ENCODE data around the gene PTPRK. TPM values are rescaled to one million over a fixed set of nuclear protein-coding genes. Genes with fewer than 3 reads are reported as not detected.
A peak's percentile ranks its signal among the peaks of the same experiment; 100 is the strongest.

Gene PTPRK
- total and polyA plus RNA-seq, 2 donors (not counting 1 experiment from before 2014, with no cell fraction given) = 19.4 to 75.5 TPM

DNA sequence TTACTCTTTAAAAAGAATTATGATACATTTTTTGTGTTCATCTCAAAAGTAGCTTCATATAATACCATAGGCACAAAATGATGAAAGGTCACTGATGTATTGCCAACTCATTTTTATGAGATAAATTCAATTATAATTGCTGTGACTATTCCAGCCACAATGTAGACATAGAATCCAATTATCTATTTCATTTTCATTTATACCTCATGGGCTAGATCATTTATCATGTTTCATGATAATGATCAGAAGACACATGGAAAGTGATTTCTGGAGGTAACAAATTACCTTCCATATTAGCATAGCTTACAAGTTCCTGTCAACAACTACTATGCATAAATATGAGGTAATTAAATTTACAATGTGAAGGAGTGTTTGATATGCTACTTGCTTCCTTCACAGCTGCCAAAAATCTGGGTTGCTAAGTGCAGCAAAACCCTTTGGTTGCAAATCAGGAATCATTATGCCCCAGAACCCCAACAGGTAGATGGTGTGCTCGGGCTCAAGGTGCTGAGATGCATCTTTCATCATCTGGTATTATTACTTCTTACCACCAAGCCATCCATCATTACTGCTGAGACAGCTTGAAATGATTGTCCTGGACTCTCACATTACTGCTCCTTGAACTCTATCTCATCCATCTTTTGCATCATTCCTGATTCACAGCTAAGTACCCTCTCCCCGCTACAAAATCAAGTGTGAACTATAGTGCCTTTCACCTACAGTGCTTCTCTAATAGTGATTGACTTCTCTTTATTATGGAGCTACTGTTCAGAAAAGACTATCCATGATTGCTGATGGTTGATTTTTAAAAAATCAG is 313.6 kb downstream of the PTPRK start:
- H3K9ac ChIP-seq (ENCODE audit: insufficient read depth, low read length) = no peak overlapping the region
- H2AFZ ChIP-seq (ENCODE audit: low read length) = no peak overlapping the region
- H3K4me3 ChIP-seq (replicated peaks in 1 of 4; ENCODE audit: control extremely low read depth in 1 of 4, insufficient read depth in 1 of 4, low read depth in 3 of 4, low read length in 4 of 4) = no peak overlapping the region
- H3K79me2 ChIP-seq (ENCODE audit: control insufficient read depth, insufficient read depth, low read length) = no peaks in the 10 kb centered on the region
- no peak overlapping the region for H3K4me2 ChIP-seq (ENCODE audit: extremely low read depth, insufficient read depth, low read length)
- no peak overlapping the region for H3K27ac ChIP-seq (ENCODE audit: insufficient read depth, low read length)
- H3K9me3 ChIP-seq (ENCODE audit: control insufficient read depth, insufficient read depth, low read depth, low read length) = no peaks in the 10 kb centered on the region
- no peaks in the 10 kb centered on the region for H3K27me3 ChIP-seq (ENCODE audit: control insufficient read depth, insufficient read depth, low read length)
- DNase-seq (ENCODE audit: low read depth in 2 of 2) = peak in 1 of 2 donors; percentile 26
- TF ChIP-seq CTCF (conservative IDR thresholded peaks at IDR 0.05 in 1 of 2, IDR thresholded peaks at IDR 0.05 in 1 of 2; ENCODE audit: low read depth in 1 of 2, low read length in 2 of 2) = no peak
- TF ChIP-seq EZH2 (IDR thresholded peaks at IDR 0.05; ENCODE audit: low read length, missing control alignments) = no peak
- H3K36me3 ChIP-seq (ENCODE audit: control insufficient read depth, insufficient read depth, low read length) = no peaks in the 10 kb centered on the region
- peaks cover 11% of the 10 kb centered on the region for H3K4me1 ChIP-seq (ENCODE audit: control insufficient read depth, extremely low read depth, insufficient read depth, low read length)
- no peaks in the 10 kb centered on the region for H4K20me1 ChIP-seq (ENCODE audit: control insufficient read depth, extremely low read depth, insufficient read depth, low read length)

GRCh38 chr6:128204616-128205015 is 315.8 kb downstream of the PTPRK start:
- no peak overlapping the region for H3K4me2 ChIP-seq (ENCODE audit: extremely low read depth, insufficient read depth, low read length)
- TF ChIP-seq CTCF (conservative IDR thresholded peaks at IDR 0.05 in 1 of 2, IDR thresholded peaks at IDR 0.05 in 1 of 2; ENCODE audit: low read depth in 1 of 2, low read length in 2 of 2) = no peak
- H3K9ac ChIP-seq (ENCODE audit: insufficient read depth, low read length) = no peak overlapping the region
- H3K27me3 ChIP-seq (ENCODE audit: control insufficient read depth, insufficient read depth, low read length) = no peaks in the 10 kb centered on the region
- no peaks in the 10 kb centered on the region for H4K20me1 ChIP-seq (ENCODE audit: control insufficient read depth, extremely low read depth, insufficient read depth, low read length)
- H3K4me3 ChIP-seq (replicated peaks in 1 of 4; ENCODE audit: control extremely low read depth in 1 of 4, insufficient read depth in 1 of 4, low read depth in 3 of 4, low read length in 4 of 4) = no peak overlapping the region
- no peak overlapping the region for H3K27ac ChIP-seq (ENCODE audit: insufficient read depth, low read length)
- H2AFZ ChIP-seq (ENCODE audit: low read length) = no peak overlapping the region
- H3K79me2 ChIP-seq (ENCODE audit: control insufficient read depth, insufficient read depth, low read length) = no peaks in the 10 kb centered on the region
- no peaks in the 10 kb centered on the region for H3K9me3 ChIP-seq (ENCODE audit: control insufficient read depth, insufficient read depth, low read depth, low read length)
- peaks cover 7% of the 10 kb centered on the region for H3K4me1 ChIP-seq (ENCODE audit: control insufficient read depth, extremely low read depth, insufficient read depth, low read length)
- H3K36me3 ChIP-seq (ENCODE audit: control insufficient read depth, insufficient read depth, low read length) = no peaks in the 10 kb centered on the region
- peak in 1 of 2 donors; percentile 63 for DNase-seq (ENCODE audit: low read depth in 2 of 2)

GRCh38 chr6:128202169-128202765 is 318.1 kb downstream of the PTPRK start:
- TF ChIP-seq CTCF (conservative IDR thresholded peaks at IDR 0.05 in 1 of 2, IDR thresholded peaks at IDR 0.05 in 1 of 2; ENCODE audit: low read depth in 1 of 2, low read length in 2 of 2) (no peak), EZH2 (IDR thresholded peaks at IDR 0.05; ENCODE audit: low read length, missing control alignments) (no peak)
- H3K4me1 ChIP-seq (ENCODE audit: control insufficient read depth, extremely low read depth, insufficient read depth, low read length) = no peaks in the 10 kb centered on the region
- no peak overlapping the region for H3K4me2 ChIP-seq (ENCODE audit: extremely low read depth, insufficient read depth, low read length)
- no peak for DNase-seq (ENCODE audit: low read depth in 2 of 2)
- H4K20me1 ChIP-seq (ENCODE audit: control insufficient read depth, extremely low read depth, insufficient read depth, low read length) = no peaks in the 10 kb centered on the region
- H3K9me3 ChIP-seq (ENCODE audit: control insufficient read depth, insufficient read depth, low read depth, low read length) = no peaks in the 10 kb centered on the region
- H3K27ac ChIP-seq (ENCODE audit: insufficient read depth, low read length) = no peak overlapping the region
- no peak overlapping the region for H2AFZ ChIP-seq (ENCODE audit: low read length)
- H3K9ac ChIP-seq (ENCODE audit: insufficient read depth, low read length) = no peak overlapping the region
- H3K36me3 ChIP-seq (ENCODE audit: control insufficient read depth, insufficient read depth, low read length) = no peaks in the 10 kb centered on the region
- no peaks in the 10 kb centered on the region for H3K79me2 ChIP-seq (ENCODE audit: control insufficient read depth, insufficient read depth, low read length)
- H3K27me3 ChIP-seq (ENCODE audit: control insufficient read depth, insufficient read depth, low read length) = no peaks in the 10 kb centered on the region
- H3K4me3 ChIP-seq (replicated peaks in 1 of 4; ENCODE audit: control extremely low read depth in 1 of 4, insufficient read depth in 1 of 4, low read depth in 3 of 4, low read length in 4 of 4) = no peak overlapping the region

Measured in fibroblast of lung (primary cell).